ENCODE results near the gene SH3PXD2A. TPM values are rescaled to one million over a fixed set of nuclear protein-coding genes. Genes with fewer than 3 reads are reported as not detected.

The SH3PXD2A gene
- polyA plus RNA-seq, 3 donors: 3.0 to 61.0 (median 36.1) TPM

Other genes starting within 250 kb of the SH3PXD2A start
- gene STN1, start 62.6 kb upstream of the SH3PXD2A start, polyA plus RNA-seq: 10 to 100 TPM; 17.1 to 20.8 (median 19.1) TPM
- gene SLK, start 111.6 kb upstream of the SH3PXD2A start, polyA plus RNA-seq: 10 to 100 TPM in 2 of 3 donors, 1 to 10 TPM in 1; 8.2 to 21.3 (median 17.1) TPM
- 1 to 10 TPM in 1 of 3 donors, under 1 TPM in 2; 0.12 to 1.0 (median 0.45) TPM for gene COL17A1, start 230.3 kb upstream of the SH3PXD2A start, polyA plus RNA-seq

All from adipose tissue (tissue), 3 donors.